Naive thymus-derived CD4-positive, alpha-beta T cell (primary cell): Measurements from ENCODE around the gene AGBL1. TPM values are rescaled to one million over a fixed set of nuclear protein-coding genes. Genes with fewer than 3 reads are reported as not detected.
A peak's percentile ranks its signal among the peaks of the same experiment; 100 is the strongest.

Experiments used
- ATAC-seq: fragments of 150-1000 bp; cut with Tn5 transposase; 2 replicates; pipeline ENCODE4 v1.10.0; 2021; ENCODE audit warnings: mild to moderate bottlenecking, moderate library complexity
- CTCF ChIA-PET: fragments of 350-600 bp; sonication (Branson Sonifier 250); formaldehyde crosslinking; loops from one replicate; lab custom pipeline; 2021; ENCODE audit warnings: antibody characterized with exemption; lab: Charles Lee
- POLR2A ChIA-PET: fragments of 350-600 bp; sonication (Branson Sonifier 250); formaldehyde crosslinking; loops from one replicate; lab custom pipeline; 2021; ENCODE audit warnings: antibody characterized with exemption, inconsistent platforms; lab: Charles Lee
- DNase-seq, 9 donors: peaks; one replicate each; pipeline versions ENCODE4 v3.0.0 to v3.0.0-alpha.2; 2020 to 2022; ENCODE audit warnings: mixed read lengths in 1 of 9
- H3K27ac ChIP-seq: one replicate; pipeline ENCODE4 v1.7.0; 2013; ENCODE audit warnings: mild to moderate bottlenecking, low read depth, low read length, moderate library complexity
- H3K27me3 ChIP-seq, 2 donors: one replicate each; pipeline ENCODE4 v1.7.0; 2013; ENCODE audit warnings: low read length in 2 of 2, mild to moderate bottlenecking in 2 of 2, moderate library complexity in 2 of 2; ENCODE audit not compliant: control insufficient read depth in 2 of 2, insufficient read depth in 2 of 2
- H3K36me3 ChIP-seq, 3 experiments: 1 replicate in 2 of 3; 2 replicates in 1 of 3; pipeline ENCODE4 v1.7.0; 2013; ENCODE audit warnings: low read length in 3 of 3, mild to moderate bottlenecking in 3 of 3, moderate library complexity in 1 of 3; ENCODE audit not compliant: insufficient read depth in 3 of 3, control insufficient read depth in 2 of 3
- H3K4me1 ChIP-seq, 2 donors: one replicate each; pipeline ENCODE4 v1.7.0; 2013; ENCODE audit warnings: low read length in 2 of 2, mild to moderate bottlenecking in 2 of 2, moderate library complexity in 1 of 2; ENCODE audit not compliant: control insufficient read depth in 2 of 2, insufficient read depth in 2 of 2
- H3K4me3 ChIP-seq: 2 replicates; pipeline ENCODE4 v1.7.0; 2013; ENCODE audit warnings: mild to moderate bottlenecking, low read length
- H3K9me3 ChIP-seq, 3 experiments: 1 replicate in 2 of 3; 2 replicates in 1 of 3; pipeline ENCODE4 v1.7.0; 2013; ENCODE audit warnings: low read length in 3 of 3; ENCODE audit not compliant: control insufficient read depth in 2 of 3
- H3K27ac Mint-ChIP-seq, 9 donors: one replicate each; pipeline ENCODE4 v1.8.0; 2020 to 2022; ENCODE audit warnings: mixed read lengths in 9 of 9, mild to moderate bottlenecking in 8 of 9, moderate library complexity in 5 of 9, inconsistent platforms in 2 of 9
- H3K27me3 Mint-ChIP-seq, 5 donors: one replicate each; pipeline ENCODE4 v1.8.0; 2021 to 2022; ENCODE audit warnings: mixed read lengths in 5 of 5, mild to moderate bottlenecking in 1 of 5
- H3K36me3 Mint-ChIP-seq, 5 donors: one replicate each; pipeline ENCODE4 v1.8.0; 2020 to 2022; ENCODE audit warnings: mixed read lengths in 5 of 5, mild to moderate bottlenecking in 3 of 5, inconsistent platforms in 1 of 5
- H3K4me1 Mint-ChIP-seq, 7 donors: one replicate each; pipeline ENCODE4 v1.8.0; 2020 to 2022; ENCODE audit warnings: mixed read lengths in 7 of 7, mild to moderate bottlenecking in 3 of 7, inconsistent platforms in 1 of 7
- H3K4me3 Mint-ChIP-seq, 10 donors: one replicate each; pipeline ENCODE4 v1.8.0; 2020 to 2022; ENCODE audit warnings: mild to moderate bottlenecking in 10 of 10, mixed read lengths in 10 of 10, moderate library complexity in 6 of 10, inconsistent platforms in 2 of 10
- H3K9me3 Mint-ChIP-seq, 11 donors: one replicate each; pipeline ENCODE4 v1.8.0; 2020 to 2022; ENCODE audit warnings: mixed read lengths in 11 of 11, mild to moderate bottlenecking in 4 of 11, inconsistent platforms in 1 of 11, moderate library complexity in 1 of 11
- intact Hi-C, 2 donors: fragments of 100-400 bp; cut with micrococcal nuclease; formaldehyde crosslinking; loops; one replicate each; pipeline ENCODE4 v1.15.1; 2023
- polyA plus RNA-seq, 2 donors: library from polyadenylated mRNA; unstranded; fragments of 300-500 nt; fragmentation: Illumina TruSeq; gene quantifications; one replicate each; pipeline ENCODE4 v1.2.3, GENCODE V29; 2021
- total RNA-seq, 6 experiments: library from RNA in 5 of 6; stranded (reverse) in 5 of 6; gene quantifications; 1 replicate in 5 of 6; 2 replicates in 1 of 6; pipeline ENCODE4 v1.2.3 and lab custom pipeline; 2021 to 2026

AGBL1 gene
- total and polyA plus RNA-seq, 7 experiments from 2014 or later: not detected

DNA sequence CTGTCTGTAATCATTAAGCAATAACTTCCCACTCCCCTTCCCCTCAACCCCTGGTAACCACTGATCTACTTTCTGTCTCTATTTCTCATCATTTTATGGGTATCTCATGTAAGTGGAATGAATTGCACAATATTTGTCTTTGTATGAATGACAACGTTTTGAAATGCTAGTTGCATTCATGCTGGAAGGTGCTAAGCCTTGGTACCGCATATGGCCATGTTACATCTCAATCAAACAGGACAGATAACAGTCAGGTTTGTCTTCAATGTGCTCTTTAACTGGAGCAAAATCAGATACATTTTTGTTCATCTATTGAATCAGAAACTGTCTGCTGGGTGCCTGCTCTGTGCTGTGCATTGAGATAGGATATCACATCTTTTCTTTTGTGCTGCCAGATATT, 134.2 kb downstream of the AGBL1 start:
- Mint-ChIP-seq H3K4me1 (peaks cover 0 to 1% (median 0%) of the 10 kb centered on the region in 7 donors), H3K4me3 (no peak overlapping the region), H3K36me3 (peaks cover 0 to 6% (median 4%) of the 10 kb centered on the region in 5 donors), H3K9me3 (peaks cover 2 to 41% (median 20%) of the 10 kb centered on the region in 11 donors), H3K27me3 (peaks cover 0 to 59% (median 51%) of the 10 kb centered on the region in 5 donors), H3K27ac (no peak overlapping the region)
- no peak for DNase-seq
- CTCF ChIA-PET: no interaction called here
- Histone ChIP-seq H3K27ac (no peak overlapping the region), H3K4me3 (no peak overlapping the region), H3K9me3 (peaks cover 0 to 5% (median 0%) of the 10 kb centered on the region in 3 experiments), H3K27me3 (no peaks in the 10 kb centered on the region), H3K4me1 (no peaks in the 10 kb centered on the region), H3K36me3 (no peaks in the 10 kb centered on the region)
- intact Hi-C loops: no loop called here
- no peak for ATAC-seq
- POLR2A ChIA-PET: no interaction called here

DNA sequence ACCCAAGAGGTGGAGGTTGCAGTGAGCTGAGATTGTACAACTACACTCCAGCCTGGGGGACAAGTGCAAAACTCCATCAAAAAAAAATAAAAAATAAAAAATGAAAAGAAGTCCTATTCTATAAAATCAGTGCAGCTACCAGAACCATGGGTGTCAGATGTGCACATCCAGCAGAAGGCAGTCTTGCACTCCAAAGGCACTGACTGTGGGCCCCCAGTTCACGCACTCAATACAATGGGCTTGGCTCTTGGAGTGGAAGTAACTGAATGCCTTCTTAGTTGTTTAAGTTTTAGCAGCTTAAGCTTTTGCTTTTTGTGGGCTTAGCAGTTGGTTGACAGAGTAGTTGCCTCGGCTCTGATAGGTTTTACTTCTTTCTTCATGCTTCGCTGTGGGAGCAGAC, 141.4 kb downstream of the AGBL1 start:
- CTCF ChIA-PET: no interaction called here
- intact Hi-C loops: loop anchor here in 1 of 2 donors (10.0 kb wide), 1 partner anchor 366 kb away; no protein-coding TSS in a partner anchor

DNA sequence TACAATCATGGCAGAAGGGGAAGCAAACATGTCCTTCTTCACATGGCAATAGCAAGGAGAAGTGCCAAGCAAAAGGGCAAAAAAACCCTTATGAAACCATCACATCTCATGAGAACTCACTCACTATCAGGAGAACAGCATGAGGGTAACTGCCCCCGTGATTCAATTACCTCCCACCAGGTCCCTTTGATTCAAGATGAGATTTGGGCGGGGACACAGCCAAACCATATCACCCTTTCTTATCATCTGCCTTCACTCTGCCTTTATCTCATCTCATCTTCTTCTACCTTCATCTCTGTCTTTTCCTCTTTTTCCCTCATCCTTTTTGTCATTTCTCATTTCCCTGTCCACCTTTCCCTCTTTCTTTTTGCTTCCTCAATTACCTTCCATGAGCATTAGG, 149.6 kb downstream of the AGBL1 start:
- Mint-ChIP-seq H3K4me1 (peaks cover 0 to 7% (median 4%) of the 10 kb centered on the region in 7 donors), H3K27ac (no peak overlapping the region), H3K27me3 (peaks cover 15 to 48% (median 40%) of the 10 kb centered on the region in 5 donors), H3K36me3 (no peaks in the 10 kb centered on the region), H3K4me3 (no peak overlapping the region), H3K9me3 (peaks cover 0 to 2% (median 0%) of the 10 kb centered on the region in 11 donors)
- Histone ChIP-seq H3K27me3 (peaks cover 0 to 9% of the 10 kb centered on the region in 2 donors), H3K9me3 (no peaks in the 10 kb centered on the region), H3K27ac (no peak overlapping the region), H3K4me3 (no peak overlapping the region), H3K4me1 (no peaks in the 10 kb centered on the region), H3K36me3 (no peaks in the 10 kb centered on the region)
- DNase-seq: no peak
- intact Hi-C loops: loop anchor here in 1 of 2 donors (10.0 kb wide), 1 partner anchor 375 kb away; no protein-coding TSS in a partner anchor
- ChIA-PET CTCF (no interaction called here), POLR2A (no interaction called here)
- no peak for ATAC-seq

More for the DNA sequence above, 141.4 kb downstream of the AGBL1 start:
- Histone ChIP-seq H3K27me3 (no peaks in the 10 kb centered on the region), H3K4me3 (no peak overlapping the region), H3K4me1 (no peaks in the 10 kb centered on the region), H3K9me3 (no peaks in the 10 kb centered on the region), H3K27ac (no peak overlapping the region), H3K36me3 (no peaks in the 10 kb centered on the region)
- POLR2A ChIA-PET: no interaction called here
- Mint-ChIP-seq H3K27me3 (peaks cover 2 to 51% (median 29%) of the 10 kb centered on the region in 5 donors), H3K27ac (no peak overlapping the region), H3K4me3 (no peak overlapping the region), H3K9me3 (peaks cover 2 to 20% (median 12%) of the 10 kb centered on the region in 11 donors), H3K36me3 (peaks cover 0 to 6% (median 4%) of the 10 kb centered on the region in 5 donors), H3K4me1 (no peaks in the 10 kb centered on the region)
- DNase-seq: no peak
- ATAC-seq: no peak

DNA sequence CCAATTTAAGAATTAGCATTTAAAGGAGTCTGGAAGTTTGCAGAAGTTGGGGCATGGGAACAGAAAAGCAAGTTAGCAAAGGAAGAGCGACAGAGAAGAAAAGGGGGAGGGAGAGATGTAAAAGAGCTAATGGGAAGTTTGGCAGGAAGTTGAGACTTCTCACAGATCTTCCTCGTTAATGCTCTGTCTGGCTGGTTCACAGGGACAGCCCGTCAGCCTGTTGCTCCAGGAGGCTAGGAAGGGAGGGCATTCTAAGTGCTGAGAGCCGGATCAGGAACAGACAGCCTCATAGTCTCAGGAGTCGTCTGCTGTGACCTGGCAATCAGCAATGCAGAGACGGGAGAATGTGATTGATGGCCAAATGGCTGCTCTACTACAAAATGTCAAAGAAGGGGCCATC, 150.3 kb downstream of the AGBL1 start:
- peaks cover 0 to 7% (median 4%) of the 10 kb centered on the region in 7 donors for H3K4me1 Mint-ChIP-seq
- Histone ChIP-seq H3K27me3 (peaks cover 0 to 9% of the 10 kb centered on the region in 2 donors), H3K36me3 (no peaks in the 10 kb centered on the region), H3K27ac (no peak overlapping the region), H3K4me1 (no peaks in the 10 kb centered on the region), H3K9me3 (no peaks in the 10 kb centered on the region), H3K4me3 (no peak overlapping the region)
- DNase-seq (no peak), ATAC-seq (no peak)
- H3K27ac Mint-ChIP-seq: no peak overlapping the region
- intact Hi-C loops: loop anchor here (5.0 to 10.0 kb wide), 2 partner anchors 375 to 527 kb away; no protein-coding TSS in a partner anchor
- ChIA-PET POLR2A (no interaction called here), CTCF (interaction anchor here (3.6 kb wide), 1 partner anchor 514 kb away, joined by 12 read pairs; no protein-coding TSS in a partner anchor)
- no peaks in the 10 kb centered on the region for H3K36me3 Mint-ChIP-seq
- H3K27me3 Mint-ChIP-seq: peaks cover 15 to 48% (median 43%) of the 10 kb centered on the region in 5 donors
- no peak overlapping the region for H3K4me3 Mint-ChIP-seq
- H3K9me3 Mint-ChIP-seq: peaks cover 0 to 2% (median 0%) of the 10 kb centered on the region in 11 donors

DNA sequence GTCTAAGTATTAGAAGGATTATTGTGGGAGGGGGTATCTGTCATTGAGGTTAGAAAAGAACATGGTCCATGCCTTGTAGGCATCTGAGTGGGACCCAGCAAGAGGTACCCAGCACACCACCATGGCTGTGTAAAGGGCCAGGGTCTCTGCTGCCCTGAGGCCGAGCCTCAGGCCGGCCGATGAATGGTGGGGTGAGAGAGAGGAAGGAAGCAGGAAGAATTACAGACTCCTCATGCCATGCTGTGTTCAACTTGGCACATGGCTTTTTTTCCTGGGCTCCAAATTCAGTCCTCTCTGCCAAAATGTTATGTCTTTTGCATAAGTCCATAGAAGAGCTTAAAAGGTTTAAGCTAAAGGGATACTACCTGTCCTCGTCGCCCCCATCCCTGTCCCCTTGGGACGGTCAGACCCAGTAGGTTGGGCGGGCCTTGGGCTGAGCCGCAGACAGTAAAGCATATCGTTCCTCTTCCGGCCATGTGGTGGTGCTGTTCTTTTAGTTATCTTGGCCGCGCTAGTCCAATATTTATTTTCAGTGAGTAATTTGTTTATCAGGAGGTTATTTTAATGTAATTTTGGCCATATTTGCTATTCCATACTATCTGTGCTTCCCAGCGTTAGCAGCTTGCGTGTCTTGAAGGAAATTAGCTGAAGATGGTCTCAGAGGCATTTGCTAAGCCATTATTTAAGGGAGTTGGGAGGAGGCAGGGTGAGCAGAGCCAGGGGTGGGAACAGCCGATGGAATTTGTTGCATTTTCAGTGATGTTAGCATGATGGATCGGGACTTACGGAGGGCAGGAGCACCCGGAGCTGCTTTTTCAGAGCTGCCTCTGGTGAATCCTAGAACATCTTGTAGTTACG, 152.4 kb downstream of the AGBL1 start:
- H3K4me3 Mint-ChIP-seq: no peak overlapping the region
- Histone ChIP-seq H3K27ac (no peak overlapping the region), H3K4me3 (no peak overlapping the region), H3K9me3 (no peaks in the 10 kb centered on the region), H3K27me3 (peaks cover 0 to 13% of the 10 kb centered on the region in 2 donors), H3K36me3 (no peaks in the 10 kb centered on the region), H3K4me1 (no peaks in the 10 kb centered on the region)
- POLR2A ChIA-PET: no interaction called here
- peaks cover 18 to 55% (median 48%) of the 10 kb centered on the region in 5 donors for H3K27me3 Mint-ChIP-seq
- CTCF ChIA-PET: interaction anchor here (3.6 kb wide), 1 partner anchor 512 kb away, joined by 12 read pairs; no protein-coding TSS in a partner anchor
- intact Hi-C loops: loop anchor here (2.0 to 10.0 kb wide), 3 partner anchors 377 to 1373 kb away; no protein-coding TSS in a partner anchor
- H3K27ac Mint-ChIP-seq: no peak overlapping the region
- DNase-seq (peak in 6 of 9 donors; percentile 6 to 26 (median 20)), ATAC-seq (peak; percentile 31)
- peaks cover 0 to 7% (median 4%) of the 10 kb centered on the region in 7 donors for H3K4me1 Mint-ChIP-seq
- no peaks in the 10 kb centered on the region for H3K36me3 Mint-ChIP-seq
- peaks cover 0 to 2% (median 0%) of the 10 kb centered on the region in 11 donors for H3K9me3 Mint-ChIP-seq

DNA sequence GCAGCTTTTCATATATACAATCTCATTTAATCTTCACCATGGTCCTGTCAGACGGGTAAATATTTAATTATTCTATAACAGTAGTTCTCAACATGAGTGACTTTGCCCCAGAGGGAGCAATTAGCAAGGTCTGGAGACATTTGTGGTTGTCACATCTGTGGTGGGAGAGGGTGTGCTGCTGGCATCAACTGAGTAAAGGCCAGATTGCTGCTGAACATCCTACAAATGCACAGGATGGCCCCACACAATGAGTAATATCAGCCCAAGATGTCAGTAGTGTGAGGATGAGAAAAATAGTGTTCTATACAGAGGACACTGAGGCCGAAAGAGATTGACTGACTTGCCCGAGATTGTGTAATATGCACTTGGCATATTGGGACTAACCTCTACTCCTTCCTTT, 156.0 kb downstream of the AGBL1 start:
- no peak for ATAC-seq
- Mint-ChIP-seq H3K36me3 (no peaks in the 10 kb centered on the region), H3K27ac (no peak overlapping the region), H3K4me1 (peaks cover 0 to 7% (median 4%) of the 10 kb centered on the region in 7 donors), H3K9me3 (peaks cover 0 to 1% (median 0%) of the 10 kb centered on the region in 11 donors), H3K27me3 (peaks cover 18 to 43% (median 27%) of the 10 kb centered on the region in 5 donors), H3K4me3 (no peak overlapping the region)
- DNase-seq: no peak
- ChIA-PET POLR2A (no interaction called here), CTCF (no interaction called here)
- H3K4me3 ChIP-seq: no peak overlapping the region
- no peaks in the 10 kb centered on the region for H3K9me3 ChIP-seq
- H3K27ac ChIP-seq: no peak overlapping the region
- peaks cover 0 to 13% of the 10 kb centered on the region in 2 donors for H3K27me3 ChIP-seq
- intact Hi-C loops: loop anchor here in 1 of 2 donors (10.0 kb wide), 1 partner anchor 381 kb away; no protein-coding TSS in a partner anchor
- no peaks in the 10 kb centered on the region for H3K36me3 ChIP-seq
- H3K4me1 ChIP-seq: no peaks in the 10 kb centered on the region
